SK-N-SH treated with all-trans-retinoic acid at 6 μM for 48 hours (cell line): ENCODE results near the gene DNAJB12.

Experiments used
- CREB5 ChIP-seq: fragments of 250-450 bp; sonication (Bioruptor Pico); IDR thresholded peaks from 2 replicates; pipeline ENCODE4 v1.5.1; 2020; ENCODE audit warnings: low read depth, mild to moderate bottlenecking, moderate library complexity
- CSDC2 ChIP-seq: fragments of 250-450 bp; sonication (Bioruptor Pico); IDR thresholded peaks from 2 replicates; pipeline ENCODE4 v1.5.0; 2020; ENCODE audit warnings: mild to moderate bottlenecking, moderate library complexity
- GLIS3 ChIP-seq: fragments of 250-450 bp; sonication (Bioruptor Pico); IDR thresholded peaks from 2 replicates; pipeline ENCODE4 v1.5.0; 2020; ENCODE audit warnings: mild to moderate bottlenecking, moderate library complexity
- PATZ1 ChIP-seq: fragments of 250-450 bp; sonication (Bioruptor Pico); IDR thresholded peaks from 2 replicates; pipeline ENCODE4 v1.8.0; 2020; ENCODE audit warnings: mild to moderate bottlenecking, moderate library complexity, borderline replicate concordance
- PPARA ChIP-seq: fragments of 250-450 bp; sonication (Bioruptor Pico); IDR thresholded peaks from 2 replicates; pipeline ENCODE4 v1.5.0; 2020; ENCODE audit warnings: mild to moderate bottlenecking, borderline replicate concordance
- SNAI2 ChIP-seq: fragments of 250-450 bp; sonication (Bioruptor Pico); IDR thresholded peaks from 2 replicates; pipeline ENCODE4 v1.5.0; 2020; ENCODE audit warnings: mild to moderate bottlenecking, moderate library complexity
- TOX ChIP-seq: fragments of 250-450 bp; sonication (Bioruptor Pico); IDR thresholded peaks from 2 replicates; pipeline ENCODE4 v1.8.0; 2021; ENCODE audit warnings: mild to moderate bottlenecking, moderate library complexity, borderline replicate concordance
- ZFP3 ChIP-seq: fragments of 250-450 bp; sonication (Bioruptor Pico); IDR thresholded peaks from 2 replicates; pipeline ENCODE4 v1.5.0; 2020; ENCODE audit warnings: mild to moderate bottlenecking, moderate library complexity
- ZFP30 ChIP-seq: fragments of 450-650 bp; formaldehyde crosslinking; IDR thresholded peaks from 2 replicates; pipeline ENCODE4 v1.5.0; 2022; ENCODE audit warnings: mild to moderate bottlenecking, moderate library complexity
- ZNF565 ChIP-seq: fragments of 450-650 bp; formaldehyde crosslinking; conservative IDR thresholded peaks from 2 replicates; pipeline ENCODE4 v1.5.0; 2020; ENCODE audit warnings: low read depth, mild to moderate bottlenecking, moderate library complexity

GRCh38 chr10:72337039-72337629 lies 17.6 kb downstream of the DNAJB12 start:
- TF ChIP-seq CREB5 (no peak), PATZ1 (no peak), ZFP30 (no peak), ZNF565 (CRISPR knock-in tag) (no peak), GLIS3 (no peak), ZFP3 (CRISPR knock-in tag) (no peak), SNAI2 (CRISPR knock-in tag) (no peak), TOX (CRISPR knock-in tag) (no peak), PPARA (CRISPR knock-in tag) (no peak), CSDC2 (no peak; the same call in 1 of the 2 replicates)
